ENCODE measurements around the gene PJVK. TPM values are rescaled to one million over a fixed set of nuclear protein-coding genes. Genes with fewer than 3 reads are reported as not detected.
A peak's percentile ranks its signal among the peaks of the same experiment; 100 is the strongest.

The PJVK gene
- total and polyA plus RNA-seq, 2 of the 13 experiments (the other 11 are each of a cell fraction or from before 2014, with no cell fraction given): 1.2 to 2.6 TPM

- peak; percentile 13 for TF ChIP-seq CAMTA2 (CRISPR knock-in tag; IDR thresholded peaks at IDR 0.05; ENCODE audit: borderline replicate concordance)
- TF ChIP-seq KLF13 (CRISPR knock-in tag; IDR thresholded peaks at IDR 0.05): no peak
- no peak; the same call in 1 of the 2 replicates for TF ChIP-seq ZNF644 (CRISPR knock-in tag; IDR thresholded peaks at IDR 0.05; ENCODE audit: low read depth)
- TF ChIP-seq TEAD2 (CRISPR knock-in tag; IDR thresholded peaks at IDR 0.05): peak; percentile 79
- TF ChIP-seq MXD3 (CRISPR knock-in tag; IDR thresholded peaks at IDR 0.05): peak; percentile 65; the same call in 1 of the 2 replicates
- no peak for TF ChIP-seq RORA (CRISPR knock-in tag; IDR thresholded peaks at IDR 0.05)
- peak; percentile 21 for TF ChIP-seq ZNF18 (CRISPR knock-in tag; IDR thresholded peaks at IDR 0.05; ENCODE audit: insufficient replicate concordance)
- TF ChIP-seq KAT7 (CRISPR knock-in tag; IDR thresholded peaks at IDR 0.05; ENCODE audit: borderline replicate concordance): peak; percentile 72
- TF ChIP-seq HIC2 (CRISPR knock-in tag; IDR thresholded peaks at IDR 0.05; ENCODE audit: low read depth): peak; percentile 70; the same call in 1 of the 2 replicates
- no peak for TF ChIP-seq ZNF496 (CRISPR knock-in tag; IDR thresholded peaks at IDR 0.05; ENCODE audit: insufficient replicate concordance)
- TF ChIP-seq MBD4 (IDR thresholded peaks at IDR 0.05; ENCODE audit: borderline replicate concordance, low read length): no peak
- no peak for TF ChIP-seq ZNF101 (CRISPR knock-in tag; IDR thresholded peaks at IDR 0.05; ENCODE audit: borderline replicate concordance, low read depth)
- TF ChIP-seq ZEB1 (IDR thresholded peaks at IDR 0.05; ENCODE audit: insufficient replicate concordance, low read depth): peak; percentile 45
- no peak; the same call in 1 of the 2 replicates for TF ChIP-seq DZIP1 (CRISPR knock-in tag; IDR thresholded peaks at IDR 0.05)
- no peak; the same call in 1 of the 2 replicates for TF ChIP-seq EHMT2 (IDR thresholded peaks at IDR 0.05; ENCODE audit: borderline replicate concordance, low read depth, low read length)
- TF ChIP-seq HOXA7 (CRISPR knock-in tag; IDR thresholded peaks at IDR 0.05): no peak
- TF ChIP-seq HNRNPUL1 (IDR thresholded peaks at IDR 0.05; ENCODE audit: low read depth, low read length): no peak
- peak; percentile 92; the same call in 1 of the 2 replicates for TF ChIP-seq SMAD1 (CRISPR knock-in tag; IDR thresholded peaks at IDR 0.05; ENCODE audit: borderline replicate concordance, low read depth)
- no peak for TF ChIP-seq ZNF484 (CRISPR knock-in tag; IDR thresholded peaks at IDR 0.05; ENCODE audit: borderline replicate concordance, low read depth)
- TF ChIP-seq ZNF274 (CRISPR knock-in tag; IDR thresholded peaks at IDR 0.05): peak; percentile 60; the same call in 1 of the 2 replicates
- TF ChIP-seq ZNF776 (CRISPR knock-in tag; IDR thresholded peaks at IDR 0.05): no peak
- TF ChIP-seq BRD4 (CRISPR knock-in tag; IDR thresholded peaks at IDR 0.05): no peak; the same call in 1 of the 2 replicates
- peak; percentile 81 for TF ChIP-seq HDAC1 (CRISPR knock-in tag; IDR thresholded peaks at IDR 0.05)
These were observed 27.5 kb downstream of the PJVK start, which contains the start of gene FKBP7 (continued) for GRCh38 chr2:178478439-178479274.
